Adrenal gland (tissue), 5 donors: ENCODE results near the gene ACBD6.

Source experiments
- CTCF ChIP-seq, 6 experiments: fragments of 450-650 bp in 4 of 6; fragments of 200-600 bp in 2 of 6; sonication (generic) in 1 of 6; IDR thresholded peaks; 1 replicate in 5 of 6; 2 replicates in 1 of 6; pipeline versions ENCODE4 v1.5.1 to v1.8.0; 2016 to 2021; ENCODE audit warnings: antibody characterized with exemption in 6 of 6, mild to moderate bottlenecking in 2 of 6, moderate library complexity in 1 of 6
- POLR2A ChIP-seq, 2 donors: fragments of 450-650 bp; IDR thresholded peaks; one replicate each; pipeline ENCODE4 v1.6.1; 2017; ENCODE audit warnings: antibody characterized with exemption in 2 of 2, mild to moderate bottlenecking in 2 of 2, moderate library complexity in 1 of 2
- donor health status: DM: no; HTN: no; CAD: no.

- TF ChIP-seq CTCF (IDR thresholded peaks at IDR 0.05) (no peak), POLR2A (IDR thresholded peaks at IDR 0.05) (no peak)
Measured at GRCh38 chr1:180352588-180352987, 149.8 kb downstream of the ACBD6 start.
